GM23338 (cell line): ENCODE data around the gene WNT5B. TPM values are rescaled to one million over a fixed set of nuclear protein-coding genes. Genes with fewer than 3 reads are reported as not detected.
A peak's percentile ranks its signal among the peaks of the same experiment; 100 is the strongest.

Experiments used
- ATAC-seq: fragments of 200-7000 bp; cut with Tn5 transposase; 3 replicates; pipeline ENCODE4 v1.9.1; 2020
- DNase-seq: peaks from one replicate; pipeline ENCODE4 v3.0.0-alpha.2; 2015; ENCODE audit warnings: low spot score
- H2AFZ ChIP-seq: fragments of 200-600 bp; sonication (generic); 2 replicates; pipeline ENCODE4 v1.8.0; 2016; ENCODE audit warnings: antibody characterized with exemption, mild to moderate bottlenecking, moderate library complexity
- H3F3A ChIP-seq: fragments of 200-600 bp; sonication (generic); replicated peaks from 2 replicates; pipeline ENCODE4 v1.8.0; 2017; ENCODE audit warnings: antibody characterized with exemption, mixed run types, low read depth
- H3K27ac ChIP-seq: fragments of 200-600 bp; sonication (generic); 2 replicates; pipeline ENCODE4 v1.6.1; 2016; ENCODE audit warnings: low read depth
- H3K27me3 ChIP-seq: fragments of 200-600 bp; sonication (generic); 2 replicates; pipeline ENCODE4 v1.8.0; 2016; ENCODE audit warnings: mild to moderate bottlenecking, mixed run types, moderate library complexity; ENCODE audit not compliant: insufficient read depth
- H3K36me3 ChIP-seq: fragments of 200-600 bp; sonication (generic); 2 replicates; pipeline ENCODE4 v1.8.0; 2016; ENCODE audit warnings: mild to moderate bottlenecking; ENCODE audit not compliant: insufficient read depth
- H3K4me1 ChIP-seq: fragments of 200-600 bp; sonication (generic); 2 replicates; pipeline ENCODE4 v1.8.0; 2016; ENCODE audit warnings: mild to moderate bottlenecking, moderate library complexity; ENCODE audit not compliant: insufficient read depth
- H3K4me2 ChIP-seq: fragments of 200-600 bp; sonication (generic); 2 replicates; pipeline ENCODE4 v1.7.1; 2017; ENCODE audit warnings: mixed run types
- H3K4me3 ChIP-seq: fragments of 200-600 bp; sonication (generic); 2 replicates; pipeline ENCODE4 v1.6.1; 2016; ENCODE audit warnings: mixed run types
- H3K79me2 ChIP-seq: fragments of 200-600 bp; sonication (generic); replicated peaks from 2 replicates; pipeline ENCODE4 v1.8.0; 2017; ENCODE audit warnings: mild to moderate bottlenecking; ENCODE audit not compliant: insufficient read depth
- H3K9me2 ChIP-seq: fragments of 200-600 bp; sonication (generic); 2 replicates; pipeline ENCODE4 v1.8.0; 2017; ENCODE audit not compliant: insufficient read depth
- H4K20me1 ChIP-seq: fragments of 200-600 bp; sonication (generic); replicated peaks from 2 replicates; pipeline ENCODE4 v1.8.0; 2017; ENCODE audit warnings: mild to moderate bottlenecking; ENCODE audit not compliant: insufficient read depth
- H3K27ac Mint-ChIP-seq: 2 replicates; pipeline ENCODE4 v1.8.0; 2020; ENCODE audit warnings: inconsistent platforms, mild to moderate bottlenecking, moderate library complexity, mixed read lengths
- H3K27me3 Mint-ChIP-seq: 3 replicates; pipeline ENCODE4 v1.8.0; 2022; ENCODE audit warnings: low read depth, mild to moderate bottlenecking, moderate library complexity, mixed read lengths, inconsistent platforms; ENCODE audit not compliant: insufficient read depth, poor library complexity
- H3K36me3 Mint-ChIP-seq: 3 replicates; pipeline ENCODE4 v1.8.0; 2021; ENCODE audit warnings: low read depth, mild to moderate bottlenecking, inconsistent platforms, moderate library complexity, mixed read lengths
- H3K4me1 Mint-ChIP-seq: 3 replicates; pipeline ENCODE4 v1.8.0; 2020; ENCODE audit warnings: mild to moderate bottlenecking, inconsistent platforms, mixed read lengths
- H3K4me3 Mint-ChIP-seq: 3 replicates; pipeline ENCODE4 v1.8.0; 2021; ENCODE audit warnings: moderate library complexity, mild to moderate bottlenecking, inconsistent platforms, mixed read lengths
- H3K9me3 Mint-ChIP-seq: 3 replicates; pipeline ENCODE4 v1.8.0; 2020; ENCODE audit warnings: moderate library complexity, mild to moderate bottlenecking, inconsistent platforms, mixed read lengths
- CREB1 ChIP-seq: fragments of 250-450 bp; sonication (Bioruptor Pico); IDR thresholded peaks from 2 replicates; pipeline ENCODE4 v1.5.0; 2020; ENCODE audit warnings: low read depth, mild to moderate bottlenecking, moderate library complexity
- EZH2 ChIP-seq: fragments of 200-600 bp; sonication (generic); IDR thresholded peaks from one replicate; pipeline ENCODE4 v1.8.0; 2017; ENCODE audit warnings: antibody characterized with exemption, mild to moderate bottlenecking, low read depth; ENCODE audit not compliant: unreplicated experiment
- EZH2phosphoT487 ChIP-seq: fragments of 200-600 bp; sonication (generic); IDR thresholded peaks from one replicate; pipeline ENCODE4 v1.8.1; 2018; ENCODE audit warnings: antibody characterized with exemption; ENCODE audit not compliant: unreplicated experiment
- JUNB ChIP-seq: IDR thresholded peaks from one replicate; pipeline ENCODE4 v1.6.1; 2016; ENCODE audit warnings: antibody characterized with exemption; ENCODE audit not compliant: unreplicated experiment
- NANOG ChIP-seq: IDR thresholded peaks from 2 replicates; pipeline ENCODE4 v1.6.1; 2016; ENCODE audit warnings: antibody characterized with exemption, borderline replicate concordance
- POLR2AphosphoS5 ChIP-seq: IDR thresholded peaks from 2 replicates; pipeline ENCODE4 v1.6.1; 2016; ENCODE audit warnings: antibody characterized with exemption, low read depth
- STAT1 ChIP-seq: IDR thresholded peaks from one replicate; pipeline ENCODE4 v1.6.1; 2016; ENCODE audit warnings: antibody characterized with exemption; ENCODE audit not compliant: unreplicated experiment
- ZNF114 ChIP-seq: fragments of 250-450 bp; sonication (Bioruptor Pico); IDR thresholded peaks from 2 replicates; pipeline ENCODE4 v1.5.0; 2020; ENCODE audit warnings: mild to moderate bottlenecking, moderate library complexity
- ZNF331 ChIP-seq: fragments of 250-450 bp; sonication (Bioruptor Pico); IDR thresholded peaks from 2 replicates; pipeline ENCODE4 v1.5.0; 2020; ENCODE audit warnings: low read depth, mild to moderate bottlenecking, moderate library complexity
- polyA plus RNA-seq: library from polyadenylated mRNA; unstranded; fragments of >200 nt; fragmentation: Nextera tagmentation; extraction: Ambion mirVana; gene quantifications from 2 replicates; pipeline ENCODE4 v1.2.1, GENCODE V29; 2016
- total RNA-seq: library from RNA; depleted of rRNA; stranded (reverse); fragments of >200 nt; shearing (Covaris generic); gene quantifications from 2 replicates; pipeline ENCODE4 v1.2.3, GENCODE V29; 2014
- TF ChIP-seq, protein P1 (sequence below): IDR thresholded peaks from one replicate; pipeline ENCODE4 v1.6.1; 2018; ENCODE audit warnings: antibody characterized with exemption; ENCODE audit not compliant: unreplicated experiment
- TF ChIP-seq, protein P2 (sequence below): IDR thresholded peaks from 2 replicates; pipeline ENCODE4 v1.6.1; 2016; ENCODE audit warnings: antibody characterized with exemption
- TF ChIP-seq, protein P3 (sequence below), 2 experiments: fragments of 200-600 bp in 1 of 2; sonication (generic) in 1 of 2; conservative IDR thresholded peaks; 2 replicates each; pipeline versions ENCODE4 v1.5.1 to v1.6.1; 2016 to 2017; ENCODE audit warnings: antibody characterized with exemption in 2 of 2, low read depth in 2 of 2, mild to moderate bottlenecking in 2 of 2, moderate library complexity in 1 of 2
- TF ChIP-seq, protein P4 (sequence below): fragments of 250-450 bp; sonication (Bioruptor Pico); IDR thresholded peaks from 2 replicates; pipeline ENCODE4 v1.5.0; 2020; ENCODE audit warnings: mild to moderate bottlenecking, moderate library complexity

WNT5B gene
- total and polyA plus RNA-seq, 2 experiments from 2014 or later = 1.4 to 2.7 TPM

DNA sequence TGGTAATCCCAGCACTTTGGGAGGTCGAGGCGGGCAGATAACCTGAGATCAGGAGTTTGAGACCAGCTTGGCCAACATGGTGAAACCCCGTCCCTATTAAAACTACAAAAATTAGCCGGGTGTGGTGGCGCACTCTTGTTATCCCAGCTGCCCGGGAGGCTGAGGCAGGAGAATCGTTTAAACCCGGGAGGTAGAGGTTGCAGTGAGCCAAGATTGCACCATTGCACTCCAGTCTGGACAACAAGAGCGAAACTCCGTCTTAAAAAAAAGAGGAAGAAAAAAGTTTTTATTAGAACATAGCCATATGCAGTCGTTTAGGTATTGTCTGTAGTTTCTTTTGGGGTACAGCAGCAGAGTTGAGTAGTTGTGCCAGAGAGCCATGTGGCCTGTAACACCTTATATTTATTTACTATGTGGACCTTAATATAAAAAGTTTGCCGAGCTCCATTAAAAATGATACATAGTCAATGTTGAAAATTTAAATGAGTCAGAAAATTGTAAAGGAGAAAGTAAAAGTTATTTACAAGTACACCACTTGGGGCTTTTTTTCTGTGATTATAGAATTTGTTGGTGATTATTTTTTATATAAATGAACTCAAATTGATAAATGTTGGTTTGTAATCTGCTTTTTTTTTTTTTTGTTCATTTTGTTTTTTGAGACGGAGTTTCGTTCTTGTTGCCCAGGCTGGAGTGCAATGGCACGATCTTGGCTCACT is 64.0 kb downstream of the WNT5B start:
- no peak overlapping the region for H2AFZ ChIP-seq
- H3K4me1 Mint-ChIP-seq = peaks cover 26% of the 10 kb centered on the region
- H3K4me3 ChIP-seq = peak overlapping the region; percentile 96; the same call in 1 of the 2 replicates
- peaks cover 10% of the 10 kb centered on the region for H3K36me3 Mint-ChIP-seq
- no peak overlapping the region for H3K27ac Mint-ChIP-seq
- peaks cover 32% of the 10 kb centered on the region for H4K20me1 ChIP-seq
- peak overlapping the region; percentile 85 for H3K4me2 ChIP-seq
- no peaks in the 10 kb centered on the region for H3K27me3 ChIP-seq
- DNase-seq (no peak), ATAC-seq (no peak)
- H3K27ac ChIP-seq = no peak overlapping the region
- no peaks in the 10 kb centered on the region for H3K36me3 ChIP-seq
- peaks cover 67% of the 10 kb centered on the region for H3K79me2 ChIP-seq
- no peaks in the 10 kb centered on the region for H3K9me2 ChIP-seq
- no peaks in the 10 kb centered on the region for H3K9me3 Mint-ChIP-seq
- H3K4me1 ChIP-seq = peaks cover 9% of the 10 kb centered on the region
- H3F3A ChIP-seq = no peaks in the 10 kb centered on the region
- H3K4me3 Mint-ChIP-seq = peak overlapping the region; percentile 28; the same call in 2 of the 3 replicates
- TF ChIP-seq, protein P1, sequence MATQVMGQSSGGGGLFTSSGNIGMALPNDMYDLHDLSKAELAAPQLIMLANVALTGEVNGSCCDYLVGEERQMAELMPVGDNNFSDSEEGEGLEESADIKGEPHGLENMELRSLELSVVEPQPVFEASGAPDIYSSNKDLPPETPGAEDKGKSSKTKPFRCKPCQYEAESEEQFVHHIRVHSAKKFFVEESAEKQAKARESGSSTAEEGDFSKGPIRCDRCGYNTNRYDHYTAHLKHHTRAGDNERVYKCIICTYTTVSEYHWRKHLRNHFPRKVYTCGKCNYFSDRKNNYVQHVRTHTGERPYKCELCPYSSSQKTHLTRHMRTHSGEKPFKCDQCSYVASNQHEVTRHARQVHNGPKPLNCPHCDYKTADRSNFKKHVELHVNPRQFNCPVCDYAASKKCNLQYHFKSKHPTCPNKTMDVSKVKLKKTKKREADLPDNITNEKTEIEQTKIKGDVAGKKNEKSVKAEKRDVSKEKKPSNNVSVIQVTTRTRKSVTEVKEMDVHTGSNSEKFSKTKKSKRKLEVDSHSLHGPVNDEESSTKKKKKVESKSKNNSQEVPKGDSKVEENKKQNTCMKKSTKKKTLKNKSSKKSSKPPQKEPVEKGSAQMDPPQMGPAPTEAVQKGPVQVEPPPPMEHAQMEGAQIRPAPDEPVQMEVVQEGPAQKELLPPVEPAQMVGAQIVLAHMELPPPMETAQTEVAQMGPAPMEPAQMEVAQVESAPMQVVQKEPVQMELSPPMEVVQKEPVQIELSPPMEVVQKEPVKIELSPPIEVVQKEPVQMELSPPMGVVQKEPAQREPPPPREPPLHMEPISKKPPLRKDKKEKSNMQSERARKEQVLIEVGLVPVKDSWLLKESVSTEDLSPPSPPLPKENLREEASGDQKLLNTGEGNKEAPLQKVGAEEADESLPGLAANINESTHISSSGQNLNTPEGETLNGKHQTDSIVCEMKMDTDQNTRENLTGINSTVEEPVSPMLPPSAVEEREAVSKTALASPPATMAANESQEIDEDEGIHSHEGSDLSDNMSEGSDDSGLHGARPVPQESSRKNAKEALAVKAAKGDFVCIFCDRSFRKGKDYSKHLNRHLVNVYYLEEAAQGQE = no peak
- no peak for TF ChIP-seq STAT1
- no peak for TF ChIP-seq EZH2
- no peak for TF ChIP-seq NANOG
- TF ChIP-seq CREB1 (CRISPR knock-in tag) = no peak
- no peak for TF ChIP-seq POLR2AphosphoS5
- TF ChIP-seq, protein P2, sequence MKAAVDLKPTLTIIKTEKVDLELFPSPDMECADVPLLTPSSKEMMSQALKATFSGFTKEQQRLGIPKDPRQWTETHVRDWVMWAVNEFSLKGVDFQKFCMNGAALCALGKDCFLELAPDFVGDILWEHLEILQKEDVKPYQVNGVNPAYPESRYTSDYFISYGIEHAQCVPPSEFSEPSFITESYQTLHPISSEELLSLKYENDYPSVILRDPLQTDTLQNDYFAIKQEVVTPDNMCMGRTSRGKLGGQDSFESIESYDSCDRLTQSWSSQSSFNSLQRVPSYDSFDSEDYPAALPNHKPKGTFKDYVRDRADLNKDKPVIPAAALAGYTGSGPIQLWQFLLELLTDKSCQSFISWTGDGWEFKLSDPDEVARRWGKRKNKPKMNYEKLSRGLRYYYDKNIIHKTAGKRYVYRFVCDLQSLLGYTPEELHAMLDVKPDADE = no peak
- TF ChIP-seq EZH2phosphoT487 = no peak
- TF ChIP-seq ZNF114 (CRISPR knock-in tag) = no peak
- TF ChIP-seq, protein P3, sequence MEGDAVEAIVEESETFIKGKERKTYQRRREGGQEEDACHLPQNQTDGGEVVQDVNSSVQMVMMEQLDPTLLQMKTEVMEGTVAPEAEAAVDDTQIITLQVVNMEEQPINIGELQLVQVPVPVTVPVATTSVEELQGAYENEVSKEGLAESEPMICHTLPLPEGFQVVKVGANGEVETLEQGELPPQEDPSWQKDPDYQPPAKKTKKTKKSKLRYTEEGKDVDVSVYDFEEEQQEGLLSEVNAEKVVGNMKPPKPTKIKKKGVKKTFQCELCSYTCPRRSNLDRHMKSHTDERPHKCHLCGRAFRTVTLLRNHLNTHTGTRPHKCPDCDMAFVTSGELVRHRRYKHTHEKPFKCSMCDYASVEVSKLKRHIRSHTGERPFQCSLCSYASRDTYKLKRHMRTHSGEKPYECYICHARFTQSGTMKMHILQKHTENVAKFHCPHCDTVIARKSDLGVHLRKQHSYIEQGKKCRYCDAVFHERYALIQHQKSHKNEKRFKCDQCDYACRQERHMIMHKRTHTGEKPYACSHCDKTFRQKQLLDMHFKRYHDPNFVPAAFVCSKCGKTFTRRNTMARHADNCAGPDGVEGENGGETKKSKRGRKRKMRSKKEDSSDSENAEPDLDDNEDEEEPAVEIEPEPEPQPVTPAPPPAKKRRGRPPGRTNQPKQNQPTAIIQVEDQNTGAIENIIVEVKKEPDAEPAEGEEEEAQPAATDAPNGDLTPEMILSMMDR (conservative IDR thresholded peaks at IDR 0.05; ENCODE audit: low read depth in 2 of 2) = no peak
- no peak for TF ChIP-seq ZNF331 (CRISPR knock-in tag)
- no peak for TF ChIP-seq JUNB
- TF ChIP-seq, protein P4, sequence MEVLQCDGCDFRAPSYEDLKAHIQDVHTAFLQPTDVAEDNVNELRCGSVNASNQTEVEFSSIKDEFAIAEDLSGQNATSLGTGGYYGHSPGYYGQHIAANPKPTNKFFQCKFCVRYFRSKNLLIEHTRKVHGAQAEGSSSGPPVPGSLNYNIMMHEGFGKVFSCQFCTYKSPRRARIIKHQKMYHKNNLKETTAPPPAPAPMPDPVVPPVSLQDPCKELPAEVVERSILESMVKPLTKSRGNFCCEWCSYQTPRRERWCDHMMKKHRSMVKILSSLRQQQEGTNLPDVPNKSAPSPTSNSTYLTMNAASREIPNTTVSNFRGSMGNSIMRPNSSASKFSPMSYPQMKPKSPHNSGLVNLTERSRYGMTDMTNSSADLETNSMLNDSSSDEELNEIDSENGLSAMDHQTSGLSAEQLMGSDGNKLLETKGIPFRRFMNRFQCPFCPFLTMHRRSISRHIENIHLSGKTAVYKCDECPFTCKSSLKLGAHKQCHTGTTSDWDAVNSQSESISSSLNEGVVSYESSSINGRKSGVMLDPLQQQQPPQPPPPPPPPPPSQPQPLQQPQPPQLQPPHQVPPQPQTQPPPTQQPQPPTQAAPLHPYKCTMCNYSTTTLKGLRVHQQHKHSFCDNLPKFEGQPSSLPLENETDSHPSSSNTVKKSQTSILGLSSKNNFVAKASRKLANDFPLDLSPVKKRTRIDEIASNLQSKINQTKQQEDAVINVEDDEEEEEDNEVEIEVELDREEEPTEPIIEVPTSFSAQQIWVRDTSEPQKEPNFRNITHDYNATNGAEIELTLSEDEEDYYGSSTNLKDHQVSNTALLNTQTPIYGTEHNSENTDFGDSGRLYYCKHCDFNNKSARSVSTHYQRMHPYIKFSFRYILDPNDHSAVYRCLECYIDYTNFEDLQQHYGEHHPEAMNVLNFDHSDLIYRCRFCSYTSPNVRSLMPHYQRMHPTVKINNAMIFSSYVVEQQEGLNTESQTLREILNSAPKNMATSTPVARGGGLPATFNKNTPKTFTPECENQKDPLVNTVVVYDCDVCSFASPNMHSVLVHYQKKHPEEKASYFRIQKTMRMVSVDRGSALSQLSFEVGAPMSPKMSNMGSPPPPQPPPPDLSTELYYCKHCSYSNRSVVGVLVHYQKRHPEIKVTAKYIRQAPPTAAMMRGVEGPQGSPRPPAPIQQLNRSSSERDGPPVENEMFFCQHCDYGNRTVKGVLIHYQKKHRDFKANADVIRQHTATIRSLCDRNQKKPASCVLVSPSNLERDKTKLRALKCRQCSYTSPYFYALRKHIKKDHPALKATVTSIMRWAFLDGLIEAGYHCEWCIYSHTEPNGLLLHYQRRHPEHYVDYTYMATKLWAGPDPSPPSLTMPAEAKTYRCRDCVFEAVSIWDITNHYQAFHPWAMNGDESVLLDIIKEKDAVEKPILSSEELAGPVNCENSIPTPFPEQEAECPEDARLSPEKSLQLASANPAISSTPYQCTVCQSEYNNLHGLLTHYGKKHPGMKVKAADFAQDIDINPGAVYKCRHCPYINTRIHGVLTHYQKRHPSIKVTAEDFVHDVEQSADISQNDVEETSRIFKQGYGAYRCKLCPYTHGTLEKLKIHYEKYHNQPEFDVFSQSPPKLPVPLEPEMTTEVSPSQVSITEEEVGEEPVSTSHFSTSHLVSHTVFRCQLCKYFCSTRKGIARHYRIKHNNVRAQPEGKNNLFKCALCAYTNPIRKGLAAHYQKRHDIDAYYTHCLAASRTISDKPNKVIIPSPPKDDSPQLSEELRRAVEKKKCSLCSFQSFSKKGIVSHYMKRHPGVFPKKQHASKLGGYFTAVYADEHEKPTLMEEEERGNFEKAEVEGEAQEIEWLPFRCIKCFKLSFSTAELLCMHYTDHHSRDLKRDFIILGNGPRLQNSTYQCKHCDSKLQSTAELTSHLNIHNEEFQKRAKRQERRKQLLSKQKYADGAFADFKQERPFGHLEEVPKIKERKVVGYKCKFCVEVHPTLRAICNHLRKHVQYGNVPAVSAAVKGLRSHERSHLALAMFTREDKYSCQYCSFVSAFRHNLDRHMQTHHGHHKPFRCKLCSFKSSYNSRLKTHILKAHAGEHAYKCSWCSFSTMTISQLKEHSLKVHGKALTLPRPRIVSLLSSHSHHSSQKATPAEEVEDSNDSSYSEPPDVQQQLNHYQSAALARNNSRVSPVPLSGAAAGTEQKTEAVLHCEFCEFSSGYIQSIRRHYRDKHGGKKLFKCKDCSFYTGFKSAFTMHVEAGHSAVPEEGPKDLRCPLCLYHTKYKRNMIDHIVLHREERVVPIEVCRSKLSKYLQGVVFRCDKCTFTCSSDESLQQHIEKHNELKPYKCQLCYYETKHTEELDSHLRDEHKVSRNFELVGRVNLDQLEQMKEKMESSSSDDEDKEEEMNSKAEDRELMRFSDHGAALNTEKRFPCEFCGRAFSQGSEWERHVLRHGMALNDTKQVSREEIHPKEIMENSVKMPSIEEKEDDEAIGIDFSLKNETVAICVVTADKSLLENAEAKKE (CRISPR knock-in tag) = no peak
- peaks cover 11% of the 10 kb centered on the region for H3K27me3 Mint-ChIP-seq
